Dendritic cell treated with granulocyte-macrophage colony-stimulating factor and Interleukin-4, amounts not matched to agents 40 ng/mL and 50 ng/mL, for 4 days (primary cell): ENCODE results near the gene PIP4K2B.
A peak's percentile ranks its signal among the peaks of the same experiment; 100 is the strongest.

Experiments
- H3K27ac Mint-ChIP-seq: one replicate; pipeline ENCODE4 v1.8.0; 2022; ENCODE audit warnings: mild to moderate bottlenecking, mixed read lengths
- H3K27me3 Mint-ChIP-seq: one replicate; pipeline ENCODE4 v1.8.0; 2022; ENCODE audit warnings: mild to moderate bottlenecking, mixed read lengths
- H3K36me3 Mint-ChIP-seq: one replicate; pipeline ENCODE4 v1.8.0; 2022; ENCODE audit warnings: low read depth, mixed read lengths
- H3K4me1 Mint-ChIP-seq: one replicate; pipeline ENCODE4 v1.8.0; 2022; ENCODE audit warnings: low read depth, mixed read lengths
- H3K4me3 Mint-ChIP-seq: one replicate; pipeline ENCODE4 v1.8.0; 2022; ENCODE audit warnings: mild to moderate bottlenecking, moderate library complexity, mixed read lengths
- H3K9me3 Mint-ChIP-seq: one replicate; pipeline ENCODE4 v1.8.0; 2022; ENCODE audit warnings: mixed read lengths
- intact Hi-C: fragments of 100-400 bp; cut with micrococcal nuclease; formaldehyde crosslinking; loops from one replicate; pipeline ENCODE4 v1.15.0; 2022

The PIP4K2B gene

DNA sequence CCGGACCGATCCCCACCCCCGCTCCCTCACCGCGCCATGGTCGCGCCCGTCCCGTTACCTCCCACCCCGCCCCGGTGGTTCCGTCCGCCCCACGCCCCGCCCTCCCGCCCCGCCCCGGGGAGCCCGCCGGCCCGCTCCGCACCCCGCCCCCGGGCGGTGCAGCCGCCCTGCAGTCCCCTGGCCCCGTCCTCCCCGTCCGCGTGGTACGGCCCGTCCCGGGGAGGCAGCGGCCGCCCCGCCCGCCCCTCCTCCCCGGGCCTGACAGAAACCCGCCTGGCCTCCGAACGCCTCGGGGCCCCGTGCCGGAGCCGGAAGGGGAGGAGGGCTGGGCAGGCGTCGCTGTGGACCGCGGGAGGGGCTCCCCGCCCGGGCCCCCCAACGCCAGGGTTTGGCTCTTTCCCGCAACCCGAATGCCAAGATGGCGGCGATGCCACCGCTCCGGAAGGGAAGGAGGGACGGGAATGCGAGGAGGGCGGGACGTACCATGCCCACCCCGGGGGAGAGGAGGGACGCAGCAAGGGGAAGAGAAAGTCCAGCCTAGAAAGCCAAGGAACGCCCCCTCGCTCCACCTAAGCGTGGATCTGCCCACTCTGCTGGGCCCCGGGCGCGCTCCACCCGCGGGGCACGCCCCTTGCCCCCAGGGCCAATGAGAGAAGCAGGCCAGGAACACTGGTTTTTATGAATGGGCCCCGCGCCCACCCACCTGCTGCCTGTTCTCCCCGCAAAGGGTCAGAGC, at the start of gene PIP4K2B:
PIP4K2B (minus strand) TSS at position 56 of the 736 bp plus-strand sequence. CDS start 132 bp downstream, outside the sequence.
- peaks cover 75% of the 10 kb centered on the region for H3K36me3 Mint-ChIP-seq
- H3K4me1 Mint-ChIP-seq = peaks cover 37% of the 10 kb centered on the region
- no peaks in the 10 kb centered on the region for H3K9me3 Mint-ChIP-seq
- H3K27ac Mint-ChIP-seq = peak within 1 kb of the TSS; percentile 86
- intact Hi-C loops = loop anchor here (2.0 kb wide), 1 partner anchor 25 kb away; the partner anchor contains the start of gene CWC25
- no peaks in the 10 kb centered on the region for H3K27me3 Mint-ChIP-seq
- peak within 1 kb of the TSS; percentile 92 for H3K4me3 Mint-ChIP-seq

DNA sequence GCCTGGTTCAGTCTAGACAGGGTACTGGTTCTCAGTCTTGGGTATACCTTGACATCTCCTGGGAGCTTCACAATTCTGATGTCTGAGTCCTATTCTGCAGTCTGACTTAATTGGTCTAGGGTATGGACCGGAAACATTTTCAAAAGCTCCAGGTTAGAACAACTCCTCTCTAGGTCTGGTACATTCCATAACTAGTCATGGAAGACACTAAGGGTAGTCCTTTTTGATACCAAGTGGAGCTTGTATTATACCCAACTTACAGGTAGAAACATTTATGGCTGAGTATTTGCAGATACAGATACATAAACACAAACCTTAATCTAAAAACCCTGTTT, 49.2 kb upstream of the PIP4K2B start:
- H3K9me3 Mint-ChIP-seq = no peaks in the 10 kb centered on the region

DNA sequence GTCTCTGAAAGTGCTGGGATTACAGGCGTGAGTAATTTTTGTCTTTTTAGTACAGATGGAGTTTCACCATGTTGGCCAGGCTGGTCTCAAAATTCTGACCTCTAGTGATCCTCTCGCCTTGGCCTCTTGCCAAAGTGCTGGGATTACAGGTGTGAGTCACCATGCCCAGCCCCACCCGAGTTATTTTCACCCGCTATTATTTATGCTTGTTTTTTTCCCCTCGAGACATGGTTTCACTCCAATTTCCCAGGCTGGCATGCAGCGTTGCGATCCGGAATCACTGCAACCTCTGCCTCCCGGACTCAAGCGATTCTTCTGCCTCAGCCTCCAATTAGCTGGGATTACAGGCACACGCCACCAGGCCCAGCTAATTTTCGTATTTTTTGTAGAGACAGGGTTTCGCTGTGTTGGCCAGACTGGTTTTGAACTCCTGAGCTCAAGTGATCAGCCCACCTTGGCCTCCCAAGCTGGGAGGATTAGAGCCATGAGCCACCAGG, 45.0 kb upstream of the PIP4K2B start:
- H3K9me3 Mint-ChIP-seq = no peaks in the 10 kb centered on the region
- H3K4me3 Mint-ChIP-seq = no peak overlapping the region
- no peak overlapping the region for H3K27ac Mint-ChIP-seq
- intact Hi-C loops = no loop called here
- H3K27me3 Mint-ChIP-seq = peaks cover 3% of the 10 kb centered on the region
- no peaks in the 10 kb centered on the region for H3K4me1 Mint-ChIP-seq
- peaks cover 37% of the 10 kb centered on the region for H3K36me3 Mint-ChIP-seq

More for the DNA sequence above, 49.2 kb upstream of the PIP4K2B start:
- Mint-ChIP-seq H3K4me1 (peaks cover 33% of the 10 kb centered on the region), H3K27me3 (no peaks in the 10 kb centered on the region), H3K27ac (no peak overlapping the region), H3K4me3 (no peak overlapping the region), H3K36me3 (peaks cover 79% of the 10 kb centered on the region)
- intact Hi-C loops = no loop called here

DNA sequence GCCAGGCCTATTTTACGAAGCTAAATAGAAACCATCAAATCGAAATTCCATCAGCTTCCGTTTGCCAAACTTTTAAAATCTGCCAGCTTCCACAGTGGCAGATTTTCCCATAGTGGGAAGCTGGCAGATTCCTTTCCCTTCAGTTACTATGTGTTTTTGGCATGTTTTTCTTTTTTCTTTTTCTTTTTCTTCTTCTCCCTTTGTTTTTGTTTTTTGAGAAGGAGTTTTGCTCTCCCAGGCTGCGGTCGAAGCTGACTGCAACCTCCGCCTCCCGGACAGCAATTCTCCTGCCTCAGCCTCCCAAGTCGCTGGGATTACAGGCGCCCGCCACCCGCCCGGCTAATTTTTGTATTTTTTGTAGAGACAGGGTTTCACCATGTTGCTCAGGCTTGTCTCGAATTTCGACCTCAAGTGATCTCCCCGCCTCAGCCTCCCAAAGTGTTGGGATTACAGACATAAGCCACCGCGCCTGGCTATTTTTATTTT, 26.4 kb upstream of the PIP4K2B start:
- H3K9me3 Mint-ChIP-seq = no peaks in the 10 kb centered on the region
- intact Hi-C loops = loop anchor here (1.0 to 10.0 kb wide), 4 partner anchors 25 to 79 kb away; partner anchors contain the start of genes LASP1 and RPL23

GRCh38 chr17:38824899-38825761, 25.8 kb upstream of the PIP4K2B start, which contains the start of gene CWC25:
Gene CWC25, minus strand, starts transcription at chr17:38825321. Its CDS starts 138 bp downstream, at chr17:38825183.
- Mint-ChIP-seq H3K27ac (peak within 1 kb of the TSS; percentile 100), H3K36me3 (peaks cover 43% of the 10 kb centered on the region), H3K4me1 (peaks cover 29% of the 10 kb centered on the region), H3K4me3 (peak within 1 kb of the TSS; percentile 98), H3K9me3 (no peaks in the 10 kb centered on the region), H3K27me3 (peaks cover 3% of the 10 kb centered on the region)
- intact Hi-C loops = loop anchor here (1.0 to 10.0 kb wide), 4 partner anchors 24 to 80 kb away; partner anchors contain the start of genes LASP1 and RPL23

More for the DNA sequence above, 26.4 kb upstream of the PIP4K2B start:
- Mint-ChIP-seq H3K4me3 (peak overlapping the region; percentile 98), H3K4me1 (peaks cover 29% of the 10 kb centered on the region), H3K27me3 (peaks cover 3% of the 10 kb centered on the region), H3K36me3 (peaks cover 36% of the 10 kb centered on the region), H3K27ac (peak overlapping the region; percentile 100)

DNA sequence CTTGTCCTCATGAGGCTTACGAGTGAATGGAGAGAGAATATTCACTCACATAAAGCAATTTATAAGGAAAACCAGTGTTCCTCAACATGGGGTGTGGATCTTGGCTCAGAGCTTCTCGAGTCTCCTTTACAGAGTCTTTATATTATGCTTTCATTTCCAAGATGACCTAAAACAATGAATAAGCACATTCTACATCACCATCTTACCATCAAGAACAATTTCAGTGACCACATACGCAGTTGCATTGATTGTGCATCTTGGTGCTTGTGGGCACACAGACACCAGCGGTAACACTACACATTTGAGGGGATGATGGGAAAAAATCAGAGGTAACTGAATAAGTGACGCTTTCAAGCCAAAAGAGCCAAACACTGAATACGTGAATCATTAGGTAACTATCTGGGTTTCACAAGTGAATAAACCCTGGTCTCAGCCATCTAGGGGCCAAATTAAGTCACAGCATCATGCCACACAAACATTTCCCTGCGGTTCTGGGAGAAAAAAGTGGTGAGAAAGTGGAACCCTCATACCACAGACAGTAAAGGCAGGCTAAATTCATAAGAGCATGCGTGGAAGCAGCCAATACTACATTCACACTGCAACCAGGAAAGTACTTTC, 16.3 kb upstream of the PIP4K2B start:
- Mint-ChIP-seq H3K4me3 (no peak overlapping the region), H3K9me3 (no peaks in the 10 kb centered on the region), H3K27ac (no peak overlapping the region), H3K36me3 (peaks cover 90% of the 10 kb centered on the region), H3K27me3 (no peaks in the 10 kb centered on the region), H3K4me1 (no peaks in the 10 kb centered on the region)
- intact Hi-C loops = no loop called here

DNA sequence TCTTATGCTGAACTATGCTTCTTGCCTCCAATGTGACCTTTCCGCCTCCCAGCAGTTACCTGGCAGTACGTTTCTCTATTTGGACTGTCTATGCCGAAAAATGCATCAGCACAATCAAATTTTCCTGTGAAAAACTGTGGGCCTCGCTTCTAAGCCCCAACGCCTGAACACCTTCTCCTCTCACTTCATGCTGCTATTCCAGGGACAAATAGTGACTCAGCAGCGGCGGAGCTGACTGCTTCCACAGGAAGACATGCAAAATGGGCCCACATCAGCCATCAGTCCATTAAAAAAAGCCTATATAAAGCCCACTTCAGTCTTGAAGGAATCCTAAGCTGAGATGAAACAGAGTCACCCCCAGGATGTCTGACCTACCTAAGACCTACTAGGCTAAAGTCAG, 10.5 kb upstream of the PIP4K2B start:
- no peaks in the 10 kb centered on the region for H3K27me3 Mint-ChIP-seq
- no peaks in the 10 kb centered on the region for H3K4me1 Mint-ChIP-seq
- intact Hi-C loops = no loop called here
- H3K9me3 Mint-ChIP-seq = no peaks in the 10 kb centered on the region
- no peak overlapping the region for H3K4me3 Mint-ChIP-seq
- no peak overlapping the region for H3K27ac Mint-ChIP-seq
- H3K36me3 Mint-ChIP-seq = peaks cover 100% of the 10 kb centered on the region

DNA sequence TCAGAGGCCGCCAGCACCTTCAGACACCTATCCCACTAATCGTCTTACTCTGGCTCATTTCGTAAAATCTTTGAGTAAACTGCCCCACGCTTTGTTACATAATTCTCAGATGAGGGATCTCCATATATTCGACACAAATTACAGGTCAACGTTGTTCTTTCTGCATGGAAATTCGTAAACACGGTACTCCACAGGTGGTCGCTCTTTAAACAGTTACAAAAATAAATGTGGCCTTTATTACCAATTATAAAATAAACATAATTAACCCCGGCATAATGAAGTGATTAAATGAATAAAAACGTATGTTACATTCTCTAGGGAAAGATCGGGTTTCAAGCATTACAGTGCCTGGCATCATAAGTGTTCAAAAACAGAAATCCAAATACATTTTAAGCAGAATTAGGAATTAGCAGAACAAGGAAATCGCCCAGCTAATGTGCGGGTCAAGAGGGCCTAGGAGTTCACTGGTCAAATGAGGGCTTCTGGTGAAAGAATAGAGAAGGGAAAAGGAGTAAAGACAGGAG, 943 bp upstream of the PIP4K2B start:
- peaks cover 77% of the 10 kb centered on the region for H3K36me3 Mint-ChIP-seq
- no peaks in the 10 kb centered on the region for H3K27me3 Mint-ChIP-seq
- H3K4me3 Mint-ChIP-seq = peak overlapping the region; percentile 67
- peaks cover 37% of the 10 kb centered on the region for H3K4me1 Mint-ChIP-seq
- H3K27ac Mint-ChIP-seq = peak overlapping the region; percentile 86
- intact Hi-C loops = loop anchor here (2.0 kb wide), 1 partner anchor 25 kb away; the partner anchor contains the start of gene CWC25
- H3K9me3 Mint-ChIP-seq = no peaks in the 10 kb centered on the region

DNA sequence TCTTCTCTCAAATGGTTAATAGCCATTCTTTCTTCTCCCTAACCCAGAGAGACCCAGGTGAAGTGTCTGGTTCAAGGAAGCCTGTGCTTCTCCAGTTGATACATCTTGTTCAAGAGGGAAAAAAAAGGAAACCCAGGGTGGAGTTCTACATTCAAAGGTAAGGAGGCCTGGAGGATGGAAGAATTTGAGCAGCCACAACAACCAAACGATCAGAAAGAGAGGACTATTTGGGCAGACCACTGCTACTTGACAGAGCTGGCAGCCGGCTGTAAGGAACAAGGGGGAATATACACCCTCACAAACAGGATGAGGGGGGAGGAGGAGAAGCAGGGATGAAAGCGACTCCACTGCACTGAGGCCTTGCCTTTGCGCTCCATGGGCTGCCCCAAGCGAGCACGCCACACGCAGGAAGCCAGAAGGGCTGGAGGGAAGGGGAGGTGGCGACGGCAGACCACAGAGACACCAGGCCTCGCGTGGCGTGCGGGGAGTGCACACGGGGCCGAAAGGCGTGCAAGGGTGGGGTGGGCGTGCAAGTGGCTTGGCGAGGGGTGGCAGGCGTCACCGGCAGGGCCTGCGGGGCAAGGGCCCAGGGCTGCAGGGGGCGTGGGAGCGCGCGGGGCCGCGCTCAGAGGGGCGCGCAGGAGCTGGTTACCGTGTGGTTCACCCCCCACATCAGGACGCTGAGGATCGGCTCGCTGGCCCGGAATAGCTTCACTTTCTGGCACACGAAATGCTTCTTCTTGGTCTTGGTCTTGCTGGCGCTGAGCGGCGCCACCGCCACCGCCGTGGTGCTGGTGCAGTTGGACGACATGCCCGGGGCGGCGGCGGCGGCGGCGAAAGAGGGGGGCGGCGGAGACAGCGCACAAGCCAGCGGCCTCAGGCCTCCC, 499 bp downstream of the PIP4K2B start:
- Mint-ChIP-seq H3K4me3 (peak overlapping the region; percentile 92), H3K9me3 (no peaks in the 10 kb centered on the region), H3K4me1 (peaks cover 37% of the 10 kb centered on the region), H3K27ac (peak overlapping the region; percentile 86), H3K27me3 (no peaks in the 10 kb centered on the region), H3K36me3 (peaks cover 75% of the 10 kb centered on the region)
- intact Hi-C loops = no loop called here

DNA sequence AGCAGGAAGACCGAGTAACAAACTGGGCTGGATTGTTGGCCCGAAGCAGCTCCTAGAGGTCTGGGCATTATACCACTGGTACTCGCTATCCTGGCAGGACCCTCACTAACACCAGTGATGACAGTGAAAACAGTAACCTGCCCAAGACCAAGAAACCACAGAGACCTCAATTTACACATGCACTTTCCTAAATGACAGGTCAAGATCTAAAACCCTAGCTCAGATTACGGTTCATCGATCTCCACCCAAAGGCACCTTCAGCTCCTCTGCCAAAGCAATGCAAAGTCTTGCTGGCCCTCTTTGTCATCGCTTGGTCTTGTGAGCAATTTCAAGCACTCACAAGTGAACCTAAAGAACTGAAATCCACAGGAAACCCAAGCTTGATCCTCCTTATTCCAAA, 1.5 kb downstream of the PIP4K2B start:
- no peaks in the 10 kb centered on the region for H3K9me3 Mint-ChIP-seq
- peak overlapping the region; percentile 86 for H3K27ac Mint-ChIP-seq
- peaks cover 71% of the 10 kb centered on the region for H3K36me3 Mint-ChIP-seq
- peak overlapping the region; percentile 92 for H3K4me3 Mint-ChIP-seq
- H3K4me1 Mint-ChIP-seq = peaks cover 37% of the 10 kb centered on the region
- intact Hi-C loops = no loop called here
- no peaks in the 10 kb centered on the region for H3K27me3 Mint-ChIP-seq

DNA sequence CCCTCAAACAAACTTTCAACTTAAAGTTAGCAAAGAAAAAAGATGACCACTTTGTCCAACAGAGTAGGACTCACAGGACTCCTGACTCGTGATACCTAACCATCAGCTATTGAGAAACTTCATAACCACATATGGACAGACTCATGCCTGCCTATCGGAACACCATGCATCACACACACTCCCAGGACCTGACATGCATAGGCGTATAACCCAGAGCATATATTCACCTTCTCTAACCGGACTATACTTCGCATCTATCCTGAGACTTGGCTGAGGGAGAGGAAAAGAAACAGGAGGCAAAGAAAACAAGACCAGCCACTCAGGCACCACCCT, 2.2 kb downstream of the PIP4K2B start:
- no peak overlapping the region for H3K27ac Mint-ChIP-seq
- no peak overlapping the region for H3K4me3 Mint-ChIP-seq
- no peaks in the 10 kb centered on the region for H3K27me3 Mint-ChIP-seq
- peaks cover 37% of the 10 kb centered on the region for H3K4me1 Mint-ChIP-seq
- peaks cover 64% of the 10 kb centered on the region for H3K36me3 Mint-ChIP-seq
- intact Hi-C loops = no loop called here
- no peaks in the 10 kb centered on the region for H3K9me3 Mint-ChIP-seq

GRCh38 chr17:38796451-38797157, 2.8 kb downstream of the PIP4K2B start:
- Mint-ChIP-seq H3K9me3 (no peaks in the 10 kb centered on the region), H3K27ac (no peak overlapping the region), H3K27me3 (no peaks in the 10 kb centered on the region), H3K4me1 (peaks cover 37% of the 10 kb centered on the region), H3K36me3 (peaks cover 59% of the 10 kb centered on the region), H3K4me3 (no peak overlapping the region)
- intact Hi-C loops = no loop called here
